ENCODE results near the gene CORO2A. TPM values are rescaled to one million over a fixed set of nuclear protein-coding genes. Genes with fewer than 3 reads are reported as not detected.

Gene CORO2A
- total RNA-seq, 4 donors from 2014 or later: 0.77 to 4.8 (median 0.86) TPM

GRCh38 chr9:98229620-98230019 lies 37.2 kb upstream of the CORO2A start:
- peaks cover 0 to 81% of the 10 kb centered on the region in 2 donors for H3K36me3 ChIP-seq
- no peaks in the 10 kb centered on the region for H3K27me3 ChIP-seq
- no peak overlapping the region for H3K27ac ChIP-seq
- WGBS, 2 donors (ENCODE audit: low coverage in 1 of 2): 93 to 96% methylated on average over 3 of the region's 3 CpGs
- H3K4me3 ChIP-seq: no peak overlapping the region
- H3K9me3 ChIP-seq: no peaks in the 10 kb centered on the region
- TF ChIP-seq POLR2AphosphoS5 (IDR thresholded peaks at IDR 0.05): no peak
- TF ChIP-seq CTCF (IDR thresholded peaks at IDR 0.05): no peak
- no peak for TF ChIP-seq EP300 (IDR thresholded peaks at IDR 0.05)
- TF ChIP-seq POLR2A (IDR thresholded peaks at IDR 0.05): no peak
- H3K4me1 ChIP-seq: no peaks in the 10 kb centered on the region
- no peak for ATAC-seq

GRCh38 chr9:98229090-98229395 lies 36.6 kb upstream of the CORO2A start:
- H3K36me3 ChIP-seq: peaks cover 0 to 75% of the 10 kb centered on the region in 2 donors
- H3K27me3 ChIP-seq: no peaks in the 10 kb centered on the region
- no peak overlapping the region for H3K27ac ChIP-seq
- ATAC-seq: no peak
- H3K4me3 ChIP-seq: no peak overlapping the region
- no peak for TF ChIP-seq EP300 (IDR thresholded peaks at IDR 0.05)
- TF ChIP-seq CTCF (IDR thresholded peaks at IDR 0.05): no peak
- no peak for TF ChIP-seq POLR2AphosphoS5 (IDR thresholded peaks at IDR 0.05)
- no peak for TF ChIP-seq POLR2A (IDR thresholded peaks at IDR 0.05)
- 85% methylated on average over 4 of the region's 4 CpGs; no CpG with 5 or more reads in 1 of the 2 donors for WGBS, 2 donors (ENCODE audit: low coverage in 1 of 2)
- no peaks in the 10 kb centered on the region for H3K4me1 ChIP-seq
- H3K9me3 ChIP-seq: no peaks in the 10 kb centered on the region

- H3K36me3 ChIP-seq: peaks cover 0 to 74% of the 10 kb centered on the region in 2 donors
- 67 to 68% methylated on average over 5 to 7 of the region's 10 CpGs for WGBS, 2 donors (ENCODE audit: low coverage in 1 of 2)
Observed at GRCh38 chr9:98228392-98229089, 36.1 kb upstream of the CORO2A start.

GRCh38 chr9:98227883-98228282 lies 35.4 kb upstream of the CORO2A start:
- H3K9me3 ChIP-seq: no peaks in the 10 kb centered on the region
- 77 to 86% methylated on average over 5 to 6 of the region's 7 CpGs for WGBS, 2 donors (ENCODE audit: low coverage in 1 of 2)
- peaks cover 0 to 68% of the 10 kb centered on the region in 2 donors for H3K36me3 ChIP-seq
- no peaks in the 10 kb centered on the region for H3K27me3 ChIP-seq
- no peak overlapping the region for H3K27ac ChIP-seq
- TF ChIP-seq CTCF (IDR thresholded peaks at IDR 0.05): no peak
- TF ChIP-seq POLR2A (IDR thresholded peaks at IDR 0.05): no peak
- TF ChIP-seq EP300 (IDR thresholded peaks at IDR 0.05): no peak
- no peak for TF ChIP-seq POLR2AphosphoS5 (IDR thresholded peaks at IDR 0.05)
- H3K4me3 ChIP-seq: no peak overlapping the region
- H3K4me1 ChIP-seq: no peaks in the 10 kb centered on the region
- no peak for ATAC-seq

More at GRCh38 chr9:98228392-98229089, 36.1 kb upstream of the CORO2A start:
- no peak for TF ChIP-seq POLR2A (IDR thresholded peaks at IDR 0.05)
- TF ChIP-seq CTCF (IDR thresholded peaks at IDR 0.05): no peak
- TF ChIP-seq EP300 (IDR thresholded peaks at IDR 0.05): no peak
- no peak for TF ChIP-seq POLR2AphosphoS5 (IDR thresholded peaks at IDR 0.05)
- ATAC-seq: no peak
- no peaks in the 10 kb centered on the region for H3K9me3 ChIP-seq
- no peaks in the 10 kb centered on the region for H3K4me1 ChIP-seq
- no peak overlapping the region for H3K4me3 ChIP-seq
- no peak overlapping the region for H3K27ac ChIP-seq
- H3K27me3 ChIP-seq: no peaks in the 10 kb centered on the region

GRCh38 chr9:98226957-98227356 lies 34.5 kb upstream of the CORO2A start:
- TF ChIP-seq POLR2A (IDR thresholded peaks at IDR 0.05) (no peak), EP300 (IDR thresholded peaks at IDR 0.05) (no peak), CTCF (IDR thresholded peaks at IDR 0.05) (no peak)
- Histone ChIP-seq H3K4me3 (no peak overlapping the region), H3K27ac (no peak overlapping the region), H3K4me1 (no peaks in the 10 kb centered on the region), H3K9me3 (no peaks in the 10 kb centered on the region), H3K36me3 (peaks cover 0 to 60% of the 10 kb centered on the region in 2 donors), H3K27me3 (no peaks in the 10 kb centered on the region)
- no peak for ATAC-seq
- 81 to 82% methylated on average over 3 to 4 of the region's 4 CpGs for WGBS, 2 donors (ENCODE audit: low coverage in 1 of 2)
